PFSK-1 (cell line): Measurements from ENCODE around the gene GFI1.

Source experiments
- POLR2AphosphoS5 ChIP-seq: IDR thresholded peaks from 2 replicates; pipeline ENCODE4 v1.6.1; 2012; ENCODE audit warnings: low read depth, mild to moderate bottlenecking, control low read depth, low read length, moderate library complexity
- SIN3A ChIP-seq: IDR thresholded peaks from 2 replicates; pipeline ENCODE4 v1.6.1; 2012; ENCODE audit warnings: mild to moderate bottlenecking, low read length, moderate library complexity, borderline replicate concordance; ENCODE audit not compliant: insufficient read depth

- TF ChIP-seq POLR2AphosphoS5 (no peak), SIN3A (no peak)
Observed at GRCh38 chr1:92461364-92462097, 25.2 kb downstream of the GFI1 start.
